DND-41 (cell line): ENCODE measurements around the gene DMKN.

ENCODE experiments used
- ATAC-seq: fragments of 200-7000 bp; cut with Tn5 transposase; 3 replicates; pipeline ENCODE4 v1.9.1; 2021; ENCODE audit warnings: low read depth; ENCODE audit not compliant: insufficient read depth
- DNase-seq: peaks from one replicate; pipeline ENCODE4 v3.0.0-alpha.2; 2020
- H2AFZ ChIP-seq: 2 replicates; pipeline ENCODE4 v1.6.0; 2012; ENCODE audit warnings: low read depth, low read length
- H3K27ac ChIP-seq: 2 replicates; pipeline ENCODE4 v1.5.1; 2012; ENCODE audit warnings: low read length, inconsistent platforms
- H3K27me3 ChIP-seq: fragments of 200-600 bp; sonication (generic); 2 replicates; pipeline ENCODE4 v1.6.0; 2012; ENCODE audit warnings: low read length, mild to moderate bottlenecking, inconsistent platforms; ENCODE audit not compliant: insufficient read depth, poor library complexity
- H3K36me3 ChIP-seq: 2 replicates; pipeline ENCODE4 v1.5.1; 2012; ENCODE audit warnings: low read length, inconsistent platforms; ENCODE audit not compliant: insufficient read depth
- H3K4me1 ChIP-seq: 2 replicates; pipeline ENCODE4 v1.5.1; 2012; ENCODE audit warnings: mild to moderate bottlenecking, low read length; ENCODE audit not compliant: insufficient read depth
- H3K4me2 ChIP-seq: 2 replicates; pipeline ENCODE4 v1.6.0; 2012; ENCODE audit warnings: mild to moderate bottlenecking, moderate library complexity, low read length, inconsistent platforms; ENCODE audit not compliant: insufficient read depth
- H3K4me3 ChIP-seq, 2 experiments: fragments of 200-600 bp in 1 of 2; shearing (Covaris generic) in 1 of 2; 2 replicates each; pipeline ENCODE4 v1.5.1; 2012 to 2016; ENCODE audit warnings: inconsistent platforms in 2 of 2, low read length in 2 of 2, mild to moderate bottlenecking in 2 of 2, low read depth in 1 of 2, moderate library complexity in 1 of 2
- H3K79me2 ChIP-seq: 2 replicates; pipeline ENCODE4 v1.6.0; 2012; ENCODE audit warnings: low read length, inconsistent platforms; ENCODE audit not compliant: insufficient read depth
- H3K9ac ChIP-seq: 2 replicates; pipeline ENCODE4 v1.6.0; 2012; ENCODE audit warnings: low read depth, mild to moderate bottlenecking, inconsistent platforms, low read length, moderate library complexity
- H3K9me3 ChIP-seq: 2 replicates; pipeline ENCODE4 v1.5.1; 2012; ENCODE audit warnings: low read length, moderate library complexity, mild to moderate bottlenecking, inconsistent platforms; ENCODE audit not compliant: insufficient read depth, severe bottlenecking
- H4K20me1 ChIP-seq: 2 replicates; pipeline ENCODE4 v1.6.0; 2012; ENCODE audit warnings: low read length; ENCODE audit not compliant: insufficient read depth
- EZH2 ChIP-seq: IDR thresholded peaks from 3 replicates; pipeline ENCODE4 v1.6.1; 2012; ENCODE audit warnings: borderline replicate concordance, low read depth, mild to moderate bottlenecking, moderate library complexity, low read length, inconsistent platforms; ENCODE audit not compliant: severe bottlenecking
- TF ChIP-seq, protein P1 (sequence below): IDR thresholded peaks from 2 replicates; pipeline ENCODE4 v1.5.1; 2012; ENCODE audit warnings: borderline replicate concordance, low read length, moderate library complexity, mild to moderate bottlenecking; ENCODE audit not compliant: poor library complexity, severe bottlenecking; ENCODE audit errors: extremely low read depth

The DMKN gene

DNA sequence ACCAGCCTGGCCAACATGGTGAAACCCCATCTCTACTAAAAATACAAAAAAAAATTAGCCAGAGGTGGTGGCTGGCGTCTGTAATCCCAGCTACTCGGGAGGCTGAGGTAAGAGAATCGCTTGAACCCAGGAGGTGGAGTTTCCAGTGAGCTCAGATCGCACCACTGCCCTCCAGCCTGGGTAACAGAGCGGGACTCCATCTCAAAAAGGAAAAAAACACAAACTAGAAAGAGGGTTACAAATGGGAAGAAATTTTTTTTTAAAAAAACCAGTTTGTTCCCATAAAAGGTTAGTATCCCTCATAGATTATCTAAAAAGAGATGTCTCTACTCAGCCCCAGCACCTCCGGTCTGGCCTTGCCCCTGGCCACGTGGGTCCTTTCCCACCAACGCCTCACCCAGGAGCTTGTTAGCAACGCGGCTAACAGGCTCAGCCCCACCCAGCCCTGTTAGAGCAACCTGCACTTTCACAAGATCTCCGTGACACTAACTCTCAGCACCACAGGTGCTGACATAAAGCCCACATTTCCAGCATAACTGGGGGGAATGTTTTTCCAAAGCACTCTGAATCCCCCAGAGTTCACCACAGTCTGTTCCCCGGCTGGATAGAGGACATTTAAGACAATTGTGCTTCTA lies 4.3 kb downstream of the DMKN start:
- Histone ChIP-seq H3K9me3 (no peaks in the 10 kb centered on the region), H3K4me3 (no peak overlapping the region), H4K20me1 (no peaks in the 10 kb centered on the region; the same call in 1 of the 2 replicates), H3K4me1 (no peaks in the 10 kb centered on the region), H3K27ac (no peak overlapping the region), H3K36me3 (no peaks in the 10 kb centered on the region), H3K79me2 (no peaks in the 10 kb centered on the region), H3K27me3 (peaks cover 45% of the 10 kb centered on the region), H2AFZ (no peak overlapping the region), H3K9ac (no peak overlapping the region), H3K4me2 (no peak overlapping the region)
- TF ChIP-seq, protein P1, sequence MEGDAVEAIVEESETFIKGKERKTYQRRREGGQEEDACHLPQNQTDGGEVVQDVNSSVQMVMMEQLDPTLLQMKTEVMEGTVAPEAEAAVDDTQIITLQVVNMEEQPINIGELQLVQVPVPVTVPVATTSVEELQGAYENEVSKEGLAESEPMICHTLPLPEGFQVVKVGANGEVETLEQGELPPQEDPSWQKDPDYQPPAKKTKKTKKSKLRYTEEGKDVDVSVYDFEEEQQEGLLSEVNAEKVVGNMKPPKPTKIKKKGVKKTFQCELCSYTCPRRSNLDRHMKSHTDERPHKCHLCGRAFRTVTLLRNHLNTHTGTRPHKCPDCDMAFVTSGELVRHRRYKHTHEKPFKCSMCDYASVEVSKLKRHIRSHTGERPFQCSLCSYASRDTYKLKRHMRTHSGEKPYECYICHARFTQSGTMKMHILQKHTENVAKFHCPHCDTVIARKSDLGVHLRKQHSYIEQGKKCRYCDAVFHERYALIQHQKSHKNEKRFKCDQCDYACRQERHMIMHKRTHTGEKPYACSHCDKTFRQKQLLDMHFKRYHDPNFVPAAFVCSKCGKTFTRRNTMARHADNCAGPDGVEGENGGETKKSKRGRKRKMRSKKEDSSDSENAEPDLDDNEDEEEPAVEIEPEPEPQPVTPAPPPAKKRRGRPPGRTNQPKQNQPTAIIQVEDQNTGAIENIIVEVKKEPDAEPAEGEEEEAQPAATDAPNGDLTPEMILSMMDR = no peak
- no peak for TF ChIP-seq EZH2
- ATAC-seq (no peak), DNase-seq (no peak)

DNA sequence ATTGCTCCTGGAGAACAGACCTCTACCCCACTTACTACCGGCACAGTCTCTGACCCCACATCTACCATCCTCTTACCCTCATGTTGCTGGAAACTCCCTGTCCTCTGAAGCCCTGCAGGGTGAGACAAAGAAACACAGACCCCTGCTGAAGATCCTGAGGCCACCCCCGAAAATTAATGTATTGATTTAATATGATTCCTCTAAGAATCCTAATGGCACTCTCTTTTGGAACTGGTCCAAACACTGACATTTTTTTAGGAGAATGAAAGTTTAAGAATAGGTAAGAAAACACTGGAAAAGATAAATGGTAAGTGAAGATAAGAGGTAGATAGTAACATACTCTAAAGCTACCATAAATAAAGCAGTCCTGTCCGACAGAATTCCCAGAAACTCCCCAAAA lies 5.3 kb downstream of the DMKN start:
- peaks cover 45% of the 10 kb centered on the region for H3K27me3 ChIP-seq
- H3K4me1 ChIP-seq = no peaks in the 10 kb centered on the region
- H4K20me1 ChIP-seq = no peaks in the 10 kb centered on the region; the same call in 1 of the 2 replicates
- H3K9ac ChIP-seq = no peak overlapping the region
- H3K79me2 ChIP-seq = no peaks in the 10 kb centered on the region
- ATAC-seq (no peak), DNase-seq (no peak)
- TF ChIP-seq EZH2 = no peak
- TF ChIP-seq, protein P1 = no peak
- no peak overlapping the region for H3K4me3 ChIP-seq
- H2AFZ ChIP-seq = no peak overlapping the region
- H3K4me2 ChIP-seq = no peak overlapping the region
- H3K36me3 ChIP-seq = no peaks in the 10 kb centered on the region
- no peaks in the 10 kb centered on the region for H3K9me3 ChIP-seq
- no peak overlapping the region for H3K27ac ChIP-seq

DNA sequence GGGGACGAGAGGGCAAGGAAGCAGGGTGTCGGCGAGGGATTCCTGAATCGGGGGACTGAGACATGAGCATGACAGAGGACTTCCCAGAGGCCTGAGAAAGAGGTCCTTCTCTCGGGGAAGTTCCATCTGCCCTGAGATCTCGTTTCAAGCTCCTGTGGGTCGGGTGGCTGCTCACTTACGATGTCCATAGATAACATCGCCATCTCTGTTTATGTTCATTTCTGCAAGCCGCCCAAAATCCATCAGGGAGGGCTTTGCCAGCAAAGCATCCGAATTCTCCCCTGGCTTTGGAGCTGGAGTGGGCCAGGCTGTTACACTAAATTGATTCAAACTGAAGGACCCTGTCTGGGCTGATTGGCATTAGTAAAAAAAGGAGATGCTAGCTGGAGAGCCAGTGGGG lies 5.9 kb downstream of the DMKN start:
- Histone ChIP-seq H3K9ac (no peak overlapping the region), H3K4me2 (no peak overlapping the region), H2AFZ (no peak overlapping the region), H3K9me3 (no peaks in the 10 kb centered on the region), H3K36me3 (no peaks in the 10 kb centered on the region), H3K79me2 (no peaks in the 10 kb centered on the region), H3K27ac (no peak overlapping the region), H3K27me3 (peaks cover 45% of the 10 kb centered on the region), H3K4me1 (no peaks in the 10 kb centered on the region), H3K4me3 (no peak overlapping the region), H4K20me1 (no peaks in the 10 kb centered on the region; the same call in 1 of the 2 replicates)
- no peak for TF ChIP-seq EZH2
- TF ChIP-seq, protein P1 = no peak
- ATAC-seq (no peak), DNase-seq (no peak)

DNA sequence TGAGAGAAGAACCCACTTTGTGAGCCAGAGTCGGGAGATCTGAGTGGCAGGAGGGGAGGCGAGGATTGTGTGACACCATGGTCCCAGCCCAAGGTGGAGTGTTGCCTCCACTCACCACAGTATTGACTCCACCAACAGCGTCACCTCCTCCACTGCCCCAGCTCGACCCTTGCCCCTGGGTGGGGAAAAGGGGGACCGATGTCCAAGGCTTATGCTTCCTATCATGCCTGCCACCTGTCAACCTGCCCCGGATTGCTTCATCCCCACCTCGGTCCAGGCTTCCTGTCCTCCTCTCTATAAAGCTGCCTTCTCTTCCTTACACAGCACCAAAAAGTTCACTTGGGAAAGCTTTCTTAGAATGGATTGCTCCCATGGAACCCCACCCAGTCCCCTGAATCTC lies 7.4 kb downstream of the DMKN start:
- TF ChIP-seq, protein P1 = no peak
- TF ChIP-seq EZH2 = no peak
- ATAC-seq (no peak), DNase-seq (no peak)
- Histone ChIP-seq H2AFZ (no peak overlapping the region), H3K4me3 (no peak overlapping the region), H3K27ac (no peak overlapping the region), H3K79me2 (no peaks in the 10 kb centered on the region), H4K20me1 (no peaks in the 10 kb centered on the region; the same call in 1 of the 2 replicates), H3K4me1 (no peaks in the 10 kb centered on the region), H3K9me3 (no peaks in the 10 kb centered on the region), H3K4me2 (no peak overlapping the region), H3K9ac (no peak overlapping the region), H3K27me3 (peaks cover 45% of the 10 kb centered on the region), H3K36me3 (no peaks in the 10 kb centered on the region)
